Chondrocyte (in vitro differentiated cells): ENCODE results near the gene COG5. TPM values are rescaled to one million over a fixed set of nuclear protein-coding genes. Genes with fewer than 3 reads are reported as not detected.
A peak's percentile ranks its signal among the peaks of the same experiment; 100 is the strongest.

Experiments
- DNase-seq: peaks from one replicate; pipeline ENCODE4 v3.0.0; 2021; ENCODE audit warnings: mixed read lengths, low spot score
- H3K27ac Mint-ChIP-seq: one replicate; pipeline ENCODE4 v1.8.0; 2021; ENCODE audit warnings: mild to moderate bottlenecking, moderate library complexity, mixed read lengths; ENCODE audit not compliant: unreplicated experiment
- H3K27me3 Mint-ChIP-seq: 2 replicates; pipeline ENCODE4 v1.8.0; 2021; ENCODE audit warnings: low read depth, mixed read lengths
- H3K36me3 Mint-ChIP-seq: 2 replicates; pipeline ENCODE4 v1.8.0; 2021; ENCODE audit warnings: low read depth, mixed read lengths
- H3K4me1 Mint-ChIP-seq: 2 replicates; pipeline ENCODE4 v1.8.0; 2021; ENCODE audit warnings: low read depth, mild to moderate bottlenecking, mixed read lengths
- H3K4me3 Mint-ChIP-seq: one replicate; pipeline ENCODE4 v1.8.0; 2021; ENCODE audit warnings: mild to moderate bottlenecking, moderate library complexity, mixed read lengths; ENCODE audit not compliant: unreplicated experiment
- H3K9me3 Mint-ChIP-seq: 2 replicates; pipeline ENCODE4 v1.8.0; 2021; ENCODE audit warnings: low read depth, mixed read lengths
- CTCF ChIP-seq: fragments of 200-600 bp; sonication (generic); IDR thresholded peaks from 2 replicates; pipeline ENCODE4 v1.5.0; 2021; ENCODE audit warnings: antibody characterized with exemption, mild to moderate bottlenecking, moderate library complexity
- total RNA-seq: library from RNA; stranded (reverse); gene quantifications from 3 replicates; pipeline ENCODE4 v1.2.1, GENCODE V29; 2021

The COG5 gene
- total RNA-seq, 1 donor from 2014 or later, result 52.8 TPM

- H3K36me3 Mint-ChIP-seq, result no peaks in the 10 kb centered on the region
- no peaks in the 10 kb centered on the region for H3K9me3 Mint-ChIP-seq
- DNase-seq, result no peak
- H3K27me3 Mint-ChIP-seq, result no peaks in the 10 kb centered on the region
- peak overlapping the region; percentile 86 for H3K27ac Mint-ChIP-seq
- peaks cover 59% of the 10 kb centered on the region for H3K4me1 Mint-ChIP-seq
- H3K4me3 Mint-ChIP-seq, result peak overlapping the region; percentile 92
- no peak for TF ChIP-seq CTCF
These were observed 492 bp downstream of the COG5 start for GRCh38 chr7:107563081-107563774.

- no peaks in the 10 kb centered on the region for H3K27me3 Mint-ChIP-seq
- no peak overlapping the region for H3K4me3 Mint-ChIP-seq
- H3K27ac Mint-ChIP-seq, result peak overlapping the region; percentile 74
- H3K9me3 Mint-ChIP-seq, result no peaks in the 10 kb centered on the region
- peaks cover 6% of the 10 kb centered on the region for H3K36me3 Mint-ChIP-seq
- H3K4me1 Mint-ChIP-seq, result peaks cover 59% of the 10 kb centered on the region
- no peak for TF ChIP-seq CTCF
- no peak for DNase-seq
These were observed 2.7 kb downstream of the COG5 start for GRCh38 chr7:107560898-107561516.

- DNase-seq, result no peak
- Mint-ChIP-seq H3K4me1 (peaks cover 53% of the 10 kb centered on the region), H3K4me3 (peak overlapping the region; percentile 10), H3K27ac (peak overlapping the region; percentile 83), H3K36me3 (peaks cover 12% of the 10 kb centered on the region), H3K9me3 (no peaks in the 10 kb centered on the region), H3K27me3 (no peaks in the 10 kb centered on the region)
- no peak for TF ChIP-seq CTCF
These were observed 3.9 kb downstream of the COG5 start for GRCh38 chr7:107559864-107560263.

GRCh38 chr7:107555893-107556292, 7.8 kb downstream of the COG5 start:
- TF ChIP-seq CTCF, result no peak
- H3K27ac Mint-ChIP-seq, result no peak overlapping the region
- peaks cover 27% of the 10 kb centered on the region for H3K4me1 Mint-ChIP-seq
- H3K9me3 Mint-ChIP-seq, result no peaks in the 10 kb centered on the region
- DNase-seq, result no peak
- H3K36me3 Mint-ChIP-seq, result peaks cover 20% of the 10 kb centered on the region
- H3K4me3 Mint-ChIP-seq, result no peak overlapping the region
- no peaks in the 10 kb centered on the region for H3K27me3 Mint-ChIP-seq

GRCh38 chr7:107551936-107552335, 11.8 kb downstream of the COG5 start:
- no peak for DNase-seq

More at GRCh38 chr7:107551936-107552335, 11.8 kb downstream of the COG5 start:
- H3K27me3 Mint-ChIP-seq, result no peaks in the 10 kb centered on the region
- peaks cover under 1% of the 10 kb centered on the region for H3K9me3 Mint-ChIP-seq
- TF ChIP-seq CTCF, result no peak
- peaks cover 27% of the 10 kb centered on the region for H3K36me3 Mint-ChIP-seq
- peak overlapping the region; percentile 28 for H3K27ac Mint-ChIP-seq
- no peak overlapping the region for H3K4me3 Mint-ChIP-seq
- H3K4me1 Mint-ChIP-seq, result peaks cover 7% of the 10 kb centered on the region
